MM.1S (cell line): Measurements from ENCODE around the gene NEMP1.

Experiments
- DNase-seq: peaks from one replicate; pipeline ENCODE4 v3.0.0-alpha.2; 2015
- H2AFZ ChIP-seq: fragments of 300-600 bp; sonication (generic); 2 replicates; pipeline ENCODE4 v1.6.0; 2016; ENCODE audit warnings: antibody characterized with exemption, low read length
- H3F3A ChIP-seq: fragments of 300-600 bp; sonication (generic); 2 replicates; pipeline ENCODE4 v1.6.1; 2016; ENCODE audit warnings: mild to moderate bottlenecking, antibody characterized with exemption, low read length, moderate library complexity, mixed read lengths; ENCODE audit not compliant: insufficient read depth
- H3K27ac ChIP-seq: fragments of 300-600 bp; sonication (generic); 2 replicates; pipeline ENCODE4 v1.5.1; 2016; ENCODE audit warnings: mild to moderate bottlenecking, low read length
- H3K27me3 ChIP-seq: fragments of 300-600 bp; sonication (generic); replicated peaks from 2 replicates; pipeline ENCODE4 v1.6.0; 2016; ENCODE audit warnings: low read length; ENCODE audit not compliant: insufficient read depth
- H3K36me3 ChIP-seq: fragments of 300-600 bp; sonication (generic); replicated peaks from 2 replicates; pipeline ENCODE4 v1.6.1; 2016; ENCODE audit warnings: mild to moderate bottlenecking, low read length, mixed read lengths; ENCODE audit not compliant: insufficient read depth
- H3K4me1 ChIP-seq: fragments of 300-600 bp; sonication (generic); 2 replicates; pipeline ENCODE4 v1.6.1; 2016; ENCODE audit warnings: low read length, mixed read lengths
- H3K4me2 ChIP-seq: fragments of 300-600 bp; sonication (generic); 2 replicates; pipeline ENCODE4 v1.6.0; 2016; ENCODE audit warnings: low read depth, low read length
- H3K4me3 ChIP-seq: fragments of 300-600 bp; sonication (generic); 2 replicates; pipeline ENCODE4 v1.5.1; 2016; ENCODE audit warnings: low read length, mixed read lengths
- H3K79me2 ChIP-seq: fragments of 300-600 bp; sonication (generic); 2 replicates; pipeline ENCODE4 v1.6.1; 2016; ENCODE audit warnings: mixed run types, low read length, mixed read lengths
- H3K9ac ChIP-seq: fragments of 300-600 bp; sonication (generic); 2 replicates; pipeline ENCODE4 v1.6.1; 2016; ENCODE audit warnings: low read length, mixed read lengths
- H3K9me2 ChIP-seq: fragments of 300-600 bp; sonication (generic); replicated peaks from 2 replicates; pipeline ENCODE4 v1.6.1; 2016; ENCODE audit warnings: mild to moderate bottlenecking, low read length, mixed read lengths; ENCODE audit not compliant: insufficient read depth
- H3K9me3 ChIP-seq: fragments of 300-600 bp; sonication (generic); replicated peaks from 2 replicates; pipeline ENCODE4 v1.6.1; 2016; ENCODE audit warnings: mild to moderate bottlenecking, low read length, mixed read lengths; ENCODE audit not compliant: insufficient read depth
- H4K20me1 ChIP-seq: fragments of 300-600 bp; sonication (generic); 2 replicates; pipeline ENCODE4 v1.6.1; 2016; ENCODE audit warnings: mild to moderate bottlenecking, low read length, moderate library complexity, mixed read lengths; ENCODE audit not compliant: insufficient read depth
- EZH2 ChIP-seq: fragments of 300-600 bp; sonication (generic); optimal IDR thresholded peaks from 2 replicates; pipeline ENCODE3; 2017; ENCODE audit warnings: low read depth, mild to moderate bottlenecking, antibody characterized with exemption, low read length, mixed read lengths
- EZH2phosphoT487 ChIP-seq: fragments of 300-600 bp; sonication (generic); IDR thresholded peaks from 2 replicates; pipeline ENCODE4 v1.6.1; 2018; ENCODE audit warnings: antibody characterized with exemption, low read length
- TF ChIP-seq, protein P1 (sequence below): fragments of 300-600 bp; sonication (generic); IDR thresholded peaks from 2 replicates; pipeline ENCODE4 v1.5.1; 2016; ENCODE audit warnings: antibody characterized with exemption, low read length, mixed read lengths

NEMP1 gene

DNA sequence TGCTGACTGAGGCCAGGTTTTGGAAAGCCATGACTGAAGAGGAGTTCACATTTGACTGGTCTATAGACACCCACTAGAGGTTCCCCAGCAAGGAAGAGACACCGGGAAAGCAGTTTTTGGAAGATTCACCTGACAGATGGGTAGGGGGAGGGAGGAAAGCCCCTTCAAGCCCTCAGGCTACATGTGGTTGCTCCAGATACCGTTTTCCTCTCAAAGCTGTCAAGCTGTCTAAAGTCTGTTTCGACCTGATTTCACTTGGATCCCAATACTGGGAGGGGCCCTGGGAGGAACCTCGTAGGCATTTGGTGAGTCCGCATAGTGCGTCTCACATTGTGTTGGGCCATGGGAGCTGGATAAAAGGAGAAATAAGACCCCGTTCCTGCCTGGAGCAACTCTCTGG, 48.0 kb upstream of the NEMP1 start:
- no peak overlapping the region for H3K4me2 ChIP-seq
- no peaks in the 10 kb centered on the region for H3K79me2 ChIP-seq
- H3F3A ChIP-seq, result no peaks in the 10 kb centered on the region
- H3K9me3 ChIP-seq, result no peaks in the 10 kb centered on the region
- no peak overlapping the region for H3K4me3 ChIP-seq
- H3K9me2 ChIP-seq, result no peaks in the 10 kb centered on the region
- peaks cover 9% of the 10 kb centered on the region; the same call in 1 of the 2 replicates for H3K4me1 ChIP-seq
- H4K20me1 ChIP-seq, result no peaks in the 10 kb centered on the region
- H3K9ac ChIP-seq, result no peak overlapping the region
- TF ChIP-seq EZH2phosphoT487 (no peak), EZH2 (no peak)
- TF ChIP-seq, protein P1, sequence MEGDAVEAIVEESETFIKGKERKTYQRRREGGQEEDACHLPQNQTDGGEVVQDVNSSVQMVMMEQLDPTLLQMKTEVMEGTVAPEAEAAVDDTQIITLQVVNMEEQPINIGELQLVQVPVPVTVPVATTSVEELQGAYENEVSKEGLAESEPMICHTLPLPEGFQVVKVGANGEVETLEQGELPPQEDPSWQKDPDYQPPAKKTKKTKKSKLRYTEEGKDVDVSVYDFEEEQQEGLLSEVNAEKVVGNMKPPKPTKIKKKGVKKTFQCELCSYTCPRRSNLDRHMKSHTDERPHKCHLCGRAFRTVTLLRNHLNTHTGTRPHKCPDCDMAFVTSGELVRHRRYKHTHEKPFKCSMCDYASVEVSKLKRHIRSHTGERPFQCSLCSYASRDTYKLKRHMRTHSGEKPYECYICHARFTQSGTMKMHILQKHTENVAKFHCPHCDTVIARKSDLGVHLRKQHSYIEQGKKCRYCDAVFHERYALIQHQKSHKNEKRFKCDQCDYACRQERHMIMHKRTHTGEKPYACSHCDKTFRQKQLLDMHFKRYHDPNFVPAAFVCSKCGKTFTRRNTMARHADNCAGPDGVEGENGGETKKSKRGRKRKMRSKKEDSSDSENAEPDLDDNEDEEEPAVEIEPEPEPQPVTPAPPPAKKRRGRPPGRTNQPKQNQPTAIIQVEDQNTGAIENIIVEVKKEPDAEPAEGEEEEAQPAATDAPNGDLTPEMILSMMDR, result no peak
- DNase-seq, result no peak
- peaks cover 26% of the 10 kb centered on the region for H3K27me3 ChIP-seq
- H3K36me3 ChIP-seq, result no peaks in the 10 kb centered on the region
- H3K27ac ChIP-seq, result no peak overlapping the region
- H2AFZ ChIP-seq, result no peak overlapping the region

DNA sequence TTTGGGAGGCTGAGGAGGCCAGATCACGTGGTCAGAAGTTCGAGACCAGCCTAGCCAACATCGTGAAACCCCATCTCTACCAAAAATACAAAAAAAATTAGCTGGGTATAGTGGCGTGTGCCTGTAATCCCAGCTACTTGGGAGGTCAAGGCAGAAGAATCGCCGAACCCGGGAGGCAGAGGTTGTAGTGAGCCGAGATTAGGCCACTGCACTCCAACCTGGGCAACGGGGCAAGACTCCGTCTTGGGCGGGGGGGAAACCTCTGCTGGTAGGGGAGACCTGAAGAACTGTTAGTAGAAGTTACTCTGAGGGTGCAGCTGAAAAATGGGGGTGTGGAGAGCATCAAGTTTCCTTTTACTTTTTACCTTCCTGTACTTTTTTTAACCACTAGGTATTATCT, 47.5 kb upstream of the NEMP1 start:
- H3K27me3 ChIP-seq, result peaks cover 21% of the 10 kb centered on the region
- no peak for DNase-seq
- H2AFZ ChIP-seq, result no peak overlapping the region
- no peak overlapping the region for H3K4me3 ChIP-seq
- H3K79me2 ChIP-seq, result no peaks in the 10 kb centered on the region
- H4K20me1 ChIP-seq, result no peaks in the 10 kb centered on the region
- TF ChIP-seq, protein P1, result no peak
- TF ChIP-seq EZH2, result no peak
- no peak overlapping the region for H3K9ac ChIP-seq
- no peak overlapping the region for H3K4me2 ChIP-seq
- no peak overlapping the region for H3K27ac ChIP-seq
- no peaks in the 10 kb centered on the region for H3K36me3 ChIP-seq
- no peaks in the 10 kb centered on the region for H3F3A ChIP-seq
- H3K9me3 ChIP-seq, result no peaks in the 10 kb centered on the region
- H3K4me1 ChIP-seq, result peaks cover 8% of the 10 kb centered on the region; the same call in 1 of the 2 replicates
- no peaks in the 10 kb centered on the region for H3K9me2 ChIP-seq

DNA sequence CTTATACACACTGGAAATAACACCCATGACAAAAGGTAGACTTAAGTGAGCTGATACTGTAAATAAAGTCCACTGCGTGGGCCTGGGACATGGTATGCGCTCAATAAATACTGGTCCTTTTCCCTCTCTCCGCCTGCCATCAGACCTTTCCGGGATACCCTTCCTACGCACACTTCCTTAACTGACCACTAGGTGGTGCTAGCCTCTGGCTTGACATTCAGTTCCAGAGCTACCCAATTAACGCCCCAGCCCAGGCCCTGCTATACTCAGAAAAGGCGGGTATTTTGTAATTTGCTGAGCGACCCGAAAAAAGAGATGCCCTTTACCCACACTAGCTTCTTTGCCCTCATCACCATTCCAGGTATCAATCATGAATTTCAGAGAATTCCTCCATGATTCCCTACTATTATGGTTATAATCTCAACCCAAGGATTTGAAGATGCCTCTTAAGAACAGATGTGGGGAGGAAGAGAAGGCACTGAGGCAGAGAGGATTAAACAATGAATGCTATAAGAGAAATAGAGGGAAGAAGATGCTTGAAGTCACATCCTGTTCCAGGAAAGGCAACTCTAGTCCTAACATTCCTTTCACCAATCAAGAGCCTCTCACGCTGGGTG, 45.8 kb upstream of the NEMP1 start:
- no peak overlapping the region for H2AFZ ChIP-seq
- H3K4me1 ChIP-seq, result peaks cover 5% of the 10 kb centered on the region; the same call in 1 of the 2 replicates
- no peak overlapping the region for H3K27ac ChIP-seq
- no peaks in the 10 kb centered on the region for H3K9me3 ChIP-seq
- H4K20me1 ChIP-seq, result no peaks in the 10 kb centered on the region
- TF ChIP-seq EZH2phosphoT487, result no peak
- TF ChIP-seq, protein P1, result peak; percentile 97
- H3K79me2 ChIP-seq, result no peaks in the 10 kb centered on the region
- DNase-seq, result peak; percentile 74
- no peaks in the 10 kb centered on the region for H3K36me3 ChIP-seq
- H3K9me2 ChIP-seq, result no peaks in the 10 kb centered on the region
- no peaks in the 10 kb centered on the region for H3F3A ChIP-seq
- peaks cover 11% of the 10 kb centered on the region for H3K27me3 ChIP-seq
- H3K4me3 ChIP-seq, result no peak overlapping the region
- no peak overlapping the region for H3K4me2 ChIP-seq
- no peak overlapping the region for H3K9ac ChIP-seq
